ENCODE measurements around the gene AKAP6. TPM values are rescaled to one million over a fixed set of nuclear protein-coding genes. Genes with fewer than 3 reads are reported as not detected.

The AKAP6 gene
- total RNA-seq, 1 experiment from 2014 or later = 2.3 TPM

DNA sequence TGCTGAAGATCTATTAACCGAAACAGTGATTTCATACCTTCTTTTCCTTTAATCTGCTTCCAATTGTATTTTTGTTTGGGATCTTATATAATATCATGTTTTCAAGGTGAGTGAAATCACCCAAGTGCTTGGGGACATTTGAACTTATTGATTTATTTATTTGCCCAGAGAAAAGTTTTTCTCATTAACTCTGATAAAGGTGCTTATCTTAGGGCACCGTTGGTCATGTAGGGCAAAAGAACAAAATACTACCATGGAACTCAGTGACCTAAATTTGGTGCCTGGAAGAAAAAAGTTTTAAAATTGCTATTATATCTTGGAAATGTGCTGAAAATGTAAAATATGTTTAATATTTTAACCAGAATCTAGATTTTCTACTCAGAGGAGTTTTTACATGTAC, 402.2 kb downstream of the AKAP6 start:
- Histone ChIP-seq H3K4me2 (ENCODE audit: low read depth, low read length, poor library complexity, severe bottlenecking) (no peak overlapping the region), H2AFZ (ENCODE audit: low read length) (no peak overlapping the region)

GRCh38 chr14:32733015-32733414, 403.9 kb downstream of the AKAP6 start:
- no peak for DNase-seq
- H3K4me2 ChIP-seq (ENCODE audit: low read depth, low read length, poor library complexity, severe bottlenecking) = no peak overlapping the region
- no peaks in the 10 kb centered on the region for H3K79me2 ChIP-seq (ENCODE audit: low read length)

More for the DNA sequence above, 402.2 kb downstream of the AKAP6 start:
- no peak for DNase-seq
- H3K27ac ChIP-seq (ENCODE audit: low read length) = no peak overlapping the region
- H3K27me3 ChIP-seq (ENCODE audit: low read length) = no peaks in the 10 kb centered on the region
- H3K9me3 ChIP-seq (ENCODE audit: low read length) = no peaks in the 10 kb centered on the region
- H4K20me1 ChIP-seq (ENCODE audit: insufficient read depth, low read depth, low read length) = no peaks in the 10 kb centered on the region
- no peak overlapping the region for H3K4me3 ChIP-seq (ENCODE audit: low read length)
- no peaks in the 10 kb centered on the region for H3K9me2 ChIP-seq (replicated peaks; ENCODE audit: insufficient read depth, low read length)
- H3K79me2 ChIP-seq (ENCODE audit: low read length) = no peaks in the 10 kb centered on the region
- H3K9ac ChIP-seq (ENCODE audit: low read length) = no peak overlapping the region
- no peaks in the 10 kb centered on the region for H3K36me3 ChIP-seq (ENCODE audit: insufficient read depth, low read length)
- H3K4me1 ChIP-seq (ENCODE audit: low read length) = no peaks in the 10 kb centered on the region

DNA sequence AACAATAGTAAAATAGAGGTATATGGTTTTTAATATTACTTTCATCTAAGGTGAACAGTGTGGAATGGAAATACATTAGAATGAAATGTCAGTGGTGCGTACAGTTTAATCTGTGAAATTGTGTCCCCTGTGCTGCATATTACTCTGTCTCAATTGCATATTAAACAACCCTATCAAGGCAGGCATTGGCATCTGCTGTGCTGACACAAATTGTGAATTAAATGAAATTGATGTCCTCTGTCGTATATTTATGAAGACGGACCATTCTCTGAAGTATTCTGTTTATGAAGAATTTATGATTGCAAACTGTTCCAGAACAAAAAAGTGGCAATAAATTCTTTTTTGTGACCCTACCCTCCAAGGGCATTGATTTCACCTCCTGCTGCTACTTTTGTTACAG, 405.2 kb downstream of the AKAP6 start:
- no peak overlapping the region for H2AFZ ChIP-seq (ENCODE audit: low read length)
- no peaks in the 10 kb centered on the region for H4K20me1 ChIP-seq (ENCODE audit: insufficient read depth, low read depth, low read length)
- H3K4me1 ChIP-seq (ENCODE audit: low read length) = no peaks in the 10 kb centered on the region
- H3K9me3 ChIP-seq (ENCODE audit: low read length) = no peaks in the 10 kb centered on the region
- H3K27me3 ChIP-seq (ENCODE audit: low read length) = no peaks in the 10 kb centered on the region
- no peak for DNase-seq
- H3K4me3 ChIP-seq (ENCODE audit: low read length) = no peak overlapping the region
- H3K9me2 ChIP-seq (replicated peaks; ENCODE audit: insufficient read depth, low read length) = no peaks in the 10 kb centered on the region
- H3K9ac ChIP-seq (ENCODE audit: low read length) = no peak overlapping the region
- no peaks in the 10 kb centered on the region for H3K79me2 ChIP-seq (ENCODE audit: low read length)
- no peak overlapping the region for H3K4me2 ChIP-seq (ENCODE audit: low read depth, low read length, poor library complexity, severe bottlenecking)
- H3K36me3 ChIP-seq (ENCODE audit: insufficient read depth, low read length) = no peaks in the 10 kb centered on the region
- H3K27ac ChIP-seq (ENCODE audit: low read length) = no peak overlapping the region

More at GRCh38 chr14:32733015-32733414, 403.9 kb downstream of the AKAP6 start:
- no peak overlapping the region for H2AFZ ChIP-seq (ENCODE audit: low read length)
- no peaks in the 10 kb centered on the region for H4K20me1 ChIP-seq (ENCODE audit: insufficient read depth, low read depth, low read length)
- H3K9ac ChIP-seq (ENCODE audit: low read length) = no peak overlapping the region
- no peaks in the 10 kb centered on the region for H3K9me2 ChIP-seq (replicated peaks; ENCODE audit: insufficient read depth, low read length)
- no peaks in the 10 kb centered on the region for H3K9me3 ChIP-seq (ENCODE audit: low read length)
- H3K4me3 ChIP-seq (ENCODE audit: low read length) = no peak overlapping the region
- no peaks in the 10 kb centered on the region for H3K36me3 ChIP-seq (ENCODE audit: insufficient read depth, low read length)
- H3K27ac ChIP-seq (ENCODE audit: low read length) = no peak overlapping the region
- H3K27me3 ChIP-seq (ENCODE audit: low read length) = no peaks in the 10 kb centered on the region
- no peaks in the 10 kb centered on the region for H3K4me1 ChIP-seq (ENCODE audit: low read length)

GRCh38 chr14:32737621-32738020, 408.5 kb downstream of the AKAP6 start:
- Histone ChIP-seq H3K9me3 (ENCODE audit: low read length) (no peaks in the 10 kb centered on the region), H2AFZ (ENCODE audit: low read length) (no peak overlapping the region), H3K27me3 (ENCODE audit: low read length) (no peaks in the 10 kb centered on the region), H3K9me2 (replicated peaks; ENCODE audit: insufficient read depth, low read length) (no peaks in the 10 kb centered on the region; the same call in 1 of the 2 replicates), H3K9ac (ENCODE audit: low read length) (no peak overlapping the region), H3K36me3 (ENCODE audit: insufficient read depth, low read length) (no peaks in the 10 kb centered on the region), H3K79me2 (ENCODE audit: low read length) (no peaks in the 10 kb centered on the region), H3K4me3 (ENCODE audit: low read length) (no peak overlapping the region), H3K4me1 (ENCODE audit: low read length) (no peaks in the 10 kb centered on the region), H3K27ac (ENCODE audit: low read length) (no peak overlapping the region), H4K20me1 (ENCODE audit: insufficient read depth, low read depth, low read length) (no peaks in the 10 kb centered on the region), H3K4me2 (ENCODE audit: low read depth, low read length, poor library complexity, severe bottlenecking) (no peak overlapping the region)
- DNase-seq = no peak

DNA sequence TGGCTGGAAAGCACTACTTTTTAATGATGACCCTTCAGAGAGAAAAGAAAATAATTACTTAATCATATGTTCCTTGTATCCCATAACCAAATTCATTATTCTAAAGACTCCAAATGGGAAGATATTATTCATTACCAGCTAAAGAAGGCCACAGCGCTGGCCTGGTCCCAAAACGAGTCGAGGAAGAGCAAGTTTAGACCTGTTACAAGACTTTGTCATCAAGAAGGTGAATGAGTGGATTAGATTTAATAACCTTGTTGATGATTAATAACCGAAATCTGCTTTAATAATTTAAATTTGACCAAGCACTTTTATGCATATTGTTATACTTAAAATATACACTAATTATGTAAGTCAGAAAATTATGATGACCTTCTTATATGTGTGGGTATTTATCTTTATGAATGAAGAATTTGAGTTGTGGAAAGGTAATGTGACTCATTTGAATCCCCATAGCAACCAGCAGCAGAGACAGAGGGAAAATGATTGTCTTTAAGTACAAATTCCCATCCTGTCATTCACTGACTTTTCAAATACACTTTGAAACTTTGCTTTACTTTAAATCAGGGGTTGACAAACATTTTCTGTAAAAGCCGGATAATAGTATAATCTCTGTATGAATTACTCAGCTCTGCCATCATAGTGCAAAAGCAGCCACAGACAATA, 409.2 kb downstream of the AKAP6 start:
- no peak overlapping the region for H3K9ac ChIP-seq (ENCODE audit: low read length)
- no peaks in the 10 kb centered on the region for H3K36me3 ChIP-seq (ENCODE audit: insufficient read depth, low read length)
- no peak overlapping the region for H3K4me3 ChIP-seq (ENCODE audit: low read length)
- no peaks in the 10 kb centered on the region for H3K79me2 ChIP-seq (ENCODE audit: low read length)
- H3K9me3 ChIP-seq (ENCODE audit: low read length) = no peaks in the 10 kb centered on the region
- H3K27ac ChIP-seq (ENCODE audit: low read length) = no peak overlapping the region
- H3K27me3 ChIP-seq (ENCODE audit: low read length) = no peaks in the 10 kb centered on the region
- no peak overlapping the region for H3K4me2 ChIP-seq (ENCODE audit: low read depth, low read length, poor library complexity, severe bottlenecking)
- H2AFZ ChIP-seq (ENCODE audit: low read length) = no peak overlapping the region
- no peak for DNase-seq
- no peaks in the 10 kb centered on the region for H3K4me1 ChIP-seq (ENCODE audit: low read length)
- H3K9me2 ChIP-seq (replicated peaks; ENCODE audit: insufficient read depth, low read length) = no peaks in the 10 kb centered on the region; the same call in 1 of the 2 replicates
- H4K20me1 ChIP-seq (ENCODE audit: insufficient read depth, low read depth, low read length) = no peaks in the 10 kb centered on the region

DNA sequence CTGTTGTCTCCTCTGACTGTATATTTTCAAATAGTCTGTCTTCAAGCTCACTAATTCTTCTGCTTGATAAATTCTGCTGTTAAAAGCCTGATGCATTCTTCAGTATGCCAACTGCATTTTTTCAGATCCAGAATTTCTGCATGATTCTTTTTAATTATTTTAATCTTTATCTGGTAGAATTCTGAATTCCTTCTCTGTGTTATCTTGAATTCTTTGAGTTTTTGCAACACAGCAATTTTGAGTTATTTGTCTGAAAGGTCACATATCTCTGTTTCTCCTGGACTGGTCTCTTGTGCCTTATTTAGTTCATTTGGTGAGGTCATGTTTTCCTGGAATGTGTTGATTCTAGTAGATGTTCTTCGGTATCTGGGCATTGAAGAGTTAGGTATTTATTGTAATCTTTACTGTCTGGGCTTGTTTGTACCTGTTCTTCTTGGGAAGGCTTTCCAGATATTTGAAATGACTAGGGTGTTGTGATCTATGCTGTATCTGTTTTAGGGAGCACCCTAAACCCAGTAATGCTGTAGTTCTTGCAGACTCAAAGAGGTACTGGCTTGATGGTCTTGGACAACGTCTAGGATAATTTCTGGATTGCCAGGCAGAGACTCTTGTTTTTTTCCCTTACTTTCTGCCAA, 415.8 kb downstream of the AKAP6 start:
- Histone ChIP-seq H4K20me1 (ENCODE audit: insufficient read depth, low read depth, low read length) (no peaks in the 10 kb centered on the region), H3K4me2 (ENCODE audit: low read depth, low read length, poor library complexity, severe bottlenecking) (no peak overlapping the region), H2AFZ (ENCODE audit: low read length) (no peak overlapping the region), H3K9me2 (replicated peaks; ENCODE audit: insufficient read depth, low read length) (no peaks in the 10 kb centered on the region; the same call in 1 of the 2 replicates), H3K79me2 (ENCODE audit: low read length) (no peaks in the 10 kb centered on the region), H3K9ac (ENCODE audit: low read length) (no peak overlapping the region), H3K4me3 (ENCODE audit: low read length) (no peak overlapping the region), H3K27me3 (ENCODE audit: low read length) (no peaks in the 10 kb centered on the region; the same call in 1 of the 2 replicates), H3K9me3 (ENCODE audit: low read length) (no peaks in the 10 kb centered on the region), H3K27ac (ENCODE audit: low read length) (no peak overlapping the region), H3K36me3 (ENCODE audit: insufficient read depth, low read length) (no peaks in the 10 kb centered on the region), H3K4me1 (ENCODE audit: low read length) (no peaks in the 10 kb centered on the region)
- no peak for DNase-seq

- no peak overlapping the region for H3K27ac ChIP-seq (ENCODE audit: low read length)
- H3K4me3 ChIP-seq (ENCODE audit: low read length) = no peak overlapping the region
- no peaks in the 10 kb centered on the region for H3K36me3 ChIP-seq (ENCODE audit: insufficient read depth, low read length)
- H3K9me3 ChIP-seq (ENCODE audit: low read length) = peaks cover 13% of the 10 kb centered on the region
- H4K20me1 ChIP-seq (ENCODE audit: insufficient read depth, low read depth, low read length) = no peaks in the 10 kb centered on the region
- DNase-seq = no peak
- H3K9me2 ChIP-seq (replicated peaks; ENCODE audit: insufficient read depth, low read length) = no peaks in the 10 kb centered on the region
- no peaks in the 10 kb centered on the region for H3K27me3 ChIP-seq (ENCODE audit: low read length)
- no peak overlapping the region for H2AFZ ChIP-seq (ENCODE audit: low read length)
- no peaks in the 10 kb centered on the region for H3K79me2 ChIP-seq (ENCODE audit: low read length)
- H3K9ac ChIP-seq (ENCODE audit: low read length) = no peak overlapping the region
- H3K4me1 ChIP-seq (ENCODE audit: low read length) = no peaks in the 10 kb centered on the region
- H3K4me2 ChIP-seq (ENCODE audit: low read depth, low read length, poor library complexity, severe bottlenecking) = no peak overlapping the region
Measured at GRCh38 chr14:32754209-32754608, 425.1 kb downstream of the AKAP6 start.

DNA sequence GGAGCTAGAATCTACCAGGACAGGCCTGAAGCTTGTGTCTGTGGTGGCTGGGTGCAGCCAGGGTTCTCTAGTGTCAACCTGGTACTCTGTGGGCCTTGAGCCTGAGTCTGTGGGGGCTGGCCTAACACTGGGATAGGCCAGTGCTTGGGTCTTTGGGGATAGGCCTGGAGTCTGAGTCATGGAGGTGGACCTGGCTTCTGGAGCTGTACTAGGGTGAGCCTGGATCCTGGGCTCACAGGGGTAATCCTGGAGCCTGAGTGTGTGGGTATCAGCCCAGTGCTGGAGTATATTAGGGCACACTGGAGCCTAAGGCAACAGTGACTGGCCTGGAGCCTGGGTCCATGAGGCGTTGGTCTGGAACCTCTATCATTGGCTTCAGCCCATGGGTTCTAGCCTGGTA, 427.1 kb downstream of the AKAP6 start:
- Histone ChIP-seq H3K9me3 (ENCODE audit: low read length) (peaks cover 13% of the 10 kb centered on the region), H3K36me3 (ENCODE audit: insufficient read depth, low read length) (no peaks in the 10 kb centered on the region), H3K27me3 (ENCODE audit: low read length) (no peaks in the 10 kb centered on the region), H3K79me2 (ENCODE audit: low read length) (no peaks in the 10 kb centered on the region), H3K4me2 (ENCODE audit: low read depth, low read length, poor library complexity, severe bottlenecking) (no peak overlapping the region), H3K4me1 (ENCODE audit: low read length) (no peaks in the 10 kb centered on the region), H3K27ac (ENCODE audit: low read length) (no peak overlapping the region), H3K9ac (ENCODE audit: low read length) (no peak overlapping the region), H3K4me3 (ENCODE audit: low read length) (no peak overlapping the region), H3K9me2 (replicated peaks; ENCODE audit: insufficient read depth, low read length) (no peaks in the 10 kb centered on the region), H2AFZ (ENCODE audit: low read length) (no peak overlapping the region), H4K20me1 (ENCODE audit: insufficient read depth, low read depth, low read length) (no peaks in the 10 kb centered on the region)
- no peak for DNase-seq

All from Karpas-422 (cell line).